Esophagus muscularis mucosa (tissue), 4 donors: Measurements from ENCODE around the gene DGCR2. TPM values are rescaled to one million over a fixed set of nuclear protein-coding genes. Genes with fewer than 3 reads are reported as not detected.
"Not testable (repeated sequence)": the region's sequence is repeated elsewhere in the genome, so short reads cannot be mapped to it uniquely, and the experiment has no call there.

ENCODE experiments used
- DNase-seq: peaks from one replicate; pipeline ENCODE4 v3.0.0-alpha.2; 2017; ENCODE audit errors: extremely low spot score
- H3K27ac ChIP-seq, 4 donors: fragments of 200-600 bp; sonication (generic); replicated peaks in 1 of 4; 1 replicate in 3 of 4; 2 replicates in 1 of 4; pipeline ENCODE4 v1.5.1; 2016 to 2019; ENCODE audit warnings: mild to moderate bottlenecking in 1 of 4
- H3K27me3 ChIP-seq, 4 donors: fragments of 200-600 bp; sonication (generic); one replicate each; pipeline versions ENCODE4 v1.5.1 to v1.6.0; 2016 to 2019
- H3K36me3 ChIP-seq, 4 donors: fragments of 200-600 bp; sonication (generic); one replicate each; pipeline ENCODE4 v1.5.1; 2016 to 2019
- H3K4me1 ChIP-seq, 4 donors: fragments of 200-600 bp; sonication (generic); one replicate each; pipeline ENCODE4 v1.5.1; 2016 to 2019
- H3K4me3 ChIP-seq, 4 donors: fragments of 200-600 bp; sonication (generic); 1 replicate in 2 of 4; 2 replicates in 2 of 4; pipeline ENCODE4 v1.5.1; 2016 to 2019; ENCODE audit warnings: mild to moderate bottlenecking in 4 of 4, moderate library complexity in 1 of 4
- H3K9me3 ChIP-seq, 4 donors: fragments of 200-600 bp; sonication (generic); 1 replicate in 3 of 4; 2 replicates in 1 of 4; pipeline ENCODE4 v1.5.1; 2016 to 2019
- CTCF ChIP-seq, 3 experiments: fragments of 200-600 bp in 2 of 3; fragments of 450-650 bp in 1 of 3; sonication (generic) in 2 of 3; IDR thresholded peaks; one replicate each; pipeline ENCODE4 v1.5.1; 2017 to 2019; ENCODE audit warnings: antibody characterized with exemption in 3 of 3, mild to moderate bottlenecking in 2 of 3, moderate library complexity in 1 of 3
- EP300 ChIP-seq: sonication (generic); formaldehyde crosslinking; IDR thresholded peaks from one replicate; pipeline ENCODE4 v1.6.1; 2017; ENCODE audit warnings: antibody characterized with exemption
- POLR2A ChIP-seq: fragments of 450-650 bp; IDR thresholded peaks from one replicate; pipeline ENCODE4 v1.6.1; 2017; ENCODE audit warnings: antibody characterized with exemption, moderate library complexity, mild to moderate bottlenecking, low read depth
- POLR2AphosphoS5 ChIP-seq, 2 donors: sonication (generic); formaldehyde crosslinking; IDR thresholded peaks; one replicate each; pipeline ENCODE4 v1.6.1; 2017; ENCODE audit warnings: antibody characterized with exemption in 2 of 2
- WGBS: methylation state at CpG from one replicate; pipeline ENCODE4 v1.1.5; 2018; 5-methylcytosine and 5-hydroxymethylcytosine counted together
- intact Hi-C: fragments of 100-400 bp; cut with DNase I; formaldehyde crosslinking; loops from one replicate; pipeline ENCODE4 v1.15.1; 2023
- total RNA-seq, 4 donors: library from RNA; depleted of rRNA; stranded (reverse); fragments of >200 nt; gene quantifications; one replicate each; pipeline versions ENCODE4 v1.1.0 to v1.2.1, GENCODE V29; 2016

DGCR2 gene
- total RNA-seq, 4 donors from 2014 or later = 45.7 to 79.6 (median 65.4) TPM

GRCh38 chr22:19051381-19052072 lies 70.7 kb downstream of the DGCR2 start:
- Histone ChIP-seq H3K4me3 (no peak overlapping the region), H3K27me3 (no peaks in the 10 kb centered on the region), H3K4me1 (no peaks in the 10 kb centered on the region), H3K27ac (no peak overlapping the region), H3K36me3 (peaks cover 34 to 94% (median 78%) of the 10 kb centered on the region in 4 donors), H3K9me3 (no peaks in the 10 kb centered on the region)
- DNase-seq = no peak
- intact Hi-C loops = no loop called here
- WGBS = 86% methylated on average over 10 of the region's 10 CpGs
- TF ChIP-seq POLR2AphosphoS5 (IDR thresholded peaks at IDR 0.05) (no peak), EP300 (no peak), POLR2A (no peak), CTCF (IDR thresholded peaks at IDR 0.05) (no peak)

- H3K4me3 ChIP-seq, H3K27me3 ChIP-seq, H3K4me1 ChIP-seq, H3K9me3 ChIP-seq, DNase-seq, intact Hi-C loops, H3K27ac ChIP-seq: not testable (repeated sequence)
- peaks cover 40 to 94% (median 78%) of the 10 kb centered on the region in 4 donors for H3K36me3 ChIP-seq
- WGBS = 86% methylated on average over 4 of the region's 4 CpGs
These were observed 71.4 kb downstream of the DGCR2 start for GRCh38 chr22:19050847-19051246.

GRCh38 chr22:19050117-19050516 lies 72.1 kb downstream of the DGCR2 start:
- Histone ChIP-seq H3K4me3 (no peak overlapping the region), H3K9me3 (no peaks in the 10 kb centered on the region), H3K4me1 (no peaks in the 10 kb centered on the region), H3K36me3 (peaks cover 46 to 95% (median 80%) of the 10 kb centered on the region in 4 donors), H3K27me3 (no peaks in the 10 kb centered on the region), H3K27ac (no peak overlapping the region)
- TF ChIP-seq CTCF (IDR thresholded peaks at IDR 0.05) = no peak
- TF ChIP-seq EP300 = no peak
- no peak for TF ChIP-seq POLR2AphosphoS5 (IDR thresholded peaks at IDR 0.05)
- no peak for TF ChIP-seq POLR2A
- 93% methylated on average over 3 of the region's 3 CpGs for WGBS
- no peak for DNase-seq
- intact Hi-C loops = no loop called here

- H3K27ac ChIP-seq = no peak overlapping the region
- H3K9me3 ChIP-seq = no peaks in the 10 kb centered on the region
- no peak for DNase-seq
- H3K27me3 ChIP-seq = no peaks in the 10 kb centered on the region
- H3K4me3 ChIP-seq = no peak overlapping the region
- H3K36me3 ChIP-seq = peaks cover 62 to 97% (median 87%) of the 10 kb centered on the region in 4 donors
- TF ChIP-seq EP300 = no peak
- no peak for TF ChIP-seq CTCF (IDR thresholded peaks at IDR 0.05)
- 92% methylated on average over 4 of the region's 5 CpGs for WGBS
- intact Hi-C loops = no loop called here
- H3K4me1 ChIP-seq = no peaks in the 10 kb centered on the region
These were observed 73.7 kb downstream of the DGCR2 start for GRCh38 chr22:19048531-19048930.

- intact Hi-C loops = no loop called here
- 97% methylated on average over 10 of the region's 11 CpGs for WGBS
- no peak for DNase-seq
These were observed 74.2 kb downstream of the DGCR2 start for GRCh38 chr22:19047993-19048392.

More at GRCh38 chr22:19047993-19048392, 74.2 kb downstream of the DGCR2 start:
- Histone ChIP-seq H3K27me3 (no peaks in the 10 kb centered on the region), H3K36me3 (peaks cover 60 to 97% (median 88%) of the 10 kb centered on the region in 4 donors), H3K4me3 (no peak overlapping the region), H3K27ac (no peak overlapping the region), H3K4me1 (no peaks in the 10 kb centered on the region), H3K9me3 (no peaks in the 10 kb centered on the region)
- TF ChIP-seq POLR2A (no peak), POLR2AphosphoS5 (IDR thresholded peaks at IDR 0.05) (no peak), CTCF (IDR thresholded peaks at IDR 0.05) (no peak), EP300 (no peak)
